HL-60 (cell line): ENCODE results near the gene ATL3.

ENCODE experiments used
- CTCF ChIP-seq: IDR thresholded peaks from one replicate; pipeline ENCODE4 v1.5.1; 2011; ENCODE audit warnings: low read length, control low read depth, inconsistent platforms; ENCODE audit not compliant: insufficient read depth
- POLR2AphosphoS5 ChIP-seq: IDR thresholded peaks from 2 replicates; pipeline ENCODE4 v1.6.1; 2012; ENCODE audit warnings: low read depth

DNA sequence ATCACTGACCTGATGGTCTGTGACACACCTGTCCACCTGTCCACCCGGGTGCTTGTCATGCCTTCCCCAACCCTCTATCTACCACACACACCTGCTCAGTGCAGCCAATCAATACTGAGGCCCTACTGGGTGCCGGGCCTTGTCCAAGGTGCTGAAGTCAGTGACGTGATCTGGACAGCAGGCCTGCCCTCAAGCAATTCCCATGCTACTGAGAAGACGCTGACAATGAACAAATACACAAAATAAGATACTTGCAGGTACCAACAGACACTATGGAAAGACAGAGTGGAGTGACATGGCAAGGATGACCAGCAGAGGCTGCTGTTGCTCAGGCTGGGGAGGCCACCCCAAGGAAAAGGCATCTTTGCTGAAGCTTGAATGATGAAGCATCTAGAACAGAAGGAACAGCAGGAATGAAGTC, 78.2 kb downstream of the ATL3 start:
- TF ChIP-seq CTCF (peak; percentile 57), POLR2AphosphoS5 (no peak)
